Right cardiac atrium (tissue), 5 donors: ENCODE data around the gene DIRAS2. TPM values are rescaled to one million over a fixed set of nuclear protein-coding genes. Genes with fewer than 3 reads are reported as not detected.

Experiments used
- ATAC-seq, 2 donors: fragments of 200-7000 bp; cut with Tn5 transposase; one replicate each; pipeline versions ENCODE4 v1.8.0 to v1.9.1; 2020; ENCODE audit warnings: moderate library complexity in 2 of 2, mild to moderate bottlenecking in 1 of 2
- DNase-seq, 3 donors: peaks; one replicate each; pipeline ENCODE4 v3.0.0-alpha.2; 2020
- H3K27ac ChIP-seq: one replicate; pipeline ENCODE4 v1.5.1; 2013; ENCODE audit warnings: mild to moderate bottlenecking, low read length, control low read depth, moderate library complexity
- H3K27me3 ChIP-seq: one replicate; pipeline ENCODE4 v1.6.1; 2013; ENCODE audit not compliant: control insufficient read depth, insufficient read depth
- H3K4me1 ChIP-seq: one replicate; pipeline ENCODE4 v1.6.1; 2013; ENCODE audit warnings: low read length; ENCODE audit not compliant: control insufficient read depth, insufficient read depth
- H3K4me3 ChIP-seq: one replicate; pipeline ENCODE4 v1.5.1; 2013; ENCODE audit warnings: low read length, control low read depth
- H3K9me3 ChIP-seq: one replicate; pipeline ENCODE4 v1.6.1; 2013; ENCODE audit warnings: low read length; ENCODE audit not compliant: control insufficient read depth
- WGBS: extraction: QIAGEN DNeasy Blood & Tissue Kit; methylation state at CpG from one replicate; pipeline ENCODE4 v1.1.7; 2013; 5-methylcytosine and 5-hydroxymethylcytosine counted together
- intact Hi-C, 4 donors: fragments of 100-400 bp; cut with DNase I; formaldehyde crosslinking; loops; one replicate each; pipeline versions ENCODE4 v1.11.0 to v1.14.0; 2022 to 2023
- polyA plus RNA-seq: library from polyadenylated mRNA; stranded (reverse); fragments of 200-250 nt; gene quantifications from one replicate; pipeline ENCODE4 v1.2.3, GENCODE V29; 2013
- total RNA-seq, 4 donors: library from RNA; stranded (reverse); fragmentation: NEBNext Ultra II Directional; extraction: Animal tissue kit (Norgen Biotek cat#: 25700); gene quantifications; one replicate each; pipeline ENCODE4 v1.2.1, GENCODE V29; 2021
- donor health status: healthy with polysubstance abuse.
- donor health status: DM: no; HTN: yes; CAD: no.
- donor health status: DM: no; HTN: no; CAD: no.
- donor health status: DM: no; HTN: yes; CAD: no; lungs with severe emphysema.
- donor health status: DM: yes; HTN: yes; CAD: no.

The DIRAS2 gene
- total and polyA plus RNA-seq, 5 donors: 0.02 TPM; not detected in 4

- WGBS: 83% methylated on average over 4 of the region's 4 CpGs
- Histone ChIP-seq H3K4me3 (no peak overlapping the region), H3K27ac (no peak overlapping the region), H3K27me3 (no peaks in the 10 kb centered on the region), H3K4me1 (no peaks in the 10 kb centered on the region), H3K9me3 (no peaks in the 10 kb centered on the region)
- DNase-seq (no peak), ATAC-seq (no peak)
- intact Hi-C loops: no loop called here
Measured at GRCh38 chr9:90562229-90562628, 80.4 kb downstream of the DIRAS2 start.

Other genes with a start within 250 kb of the DIRAS2 start
- 1 to 10 TPM; 6.6 to 9.5 (median 7.5) TPM for gene SYK, start 159.0 kb upstream of the DIRAS2 start, total RNA-seq
- 0.97 TPM for gene SYK, start 159.0 kb upstream of the DIRAS2 start, polyA plus RNA-seq